ENCODE results near the gene NACC2. TPM values are rescaled to one million over a fixed set of nuclear protein-coding genes. Genes with fewer than 3 reads are reported as not detected.

Gene NACC2
- total and polyA plus RNA-seq, 9 of the 15 experiments (the other 6 are each of a cell fraction or from before 2014, with no cell fraction given): 0.70 to 25.1 (median 5.6) TPM

DNA sequence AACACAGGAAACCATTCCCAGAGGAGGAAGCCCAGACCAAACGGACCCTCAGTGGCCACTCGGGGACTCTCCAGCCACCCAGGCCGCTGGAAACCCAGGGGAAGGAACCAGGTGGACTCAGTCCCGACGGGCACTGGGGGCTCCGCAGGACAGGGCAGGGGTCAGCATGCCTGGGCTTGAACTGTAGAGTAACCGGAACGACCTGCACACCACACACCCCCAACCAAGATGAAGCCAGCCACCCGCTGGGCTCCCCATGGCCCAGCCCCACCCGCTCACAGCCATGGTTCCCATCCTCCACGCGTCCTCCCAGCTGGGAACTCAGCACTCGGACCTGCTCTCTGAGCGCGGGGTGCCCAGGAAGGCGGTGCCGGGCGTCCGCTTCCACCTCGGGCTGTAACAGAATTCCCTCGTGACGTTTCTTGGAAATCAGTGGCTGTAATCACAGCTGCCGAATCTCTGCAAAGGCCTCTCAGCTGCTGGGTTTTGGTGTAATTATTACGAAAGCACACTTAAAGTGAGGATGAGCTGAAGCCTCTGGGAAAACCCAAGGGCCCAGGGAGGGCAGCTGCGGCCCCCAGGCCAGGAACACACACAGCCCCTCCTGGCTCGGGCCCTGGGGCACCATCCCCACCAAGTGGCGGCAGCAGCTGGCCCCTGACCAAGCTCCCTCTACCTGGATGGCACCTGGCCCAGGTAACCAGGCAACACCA is 13.8 kb downstream of the NACC2 start:
- TF ChIP-seq FOXJ2 (tag; IDR thresholded peaks at IDR 0.05) (no peak), MTA1 (IDR thresholded peaks at IDR 0.05; ENCODE audit: borderline replicate concordance) (no peak), HDAC1 (IDR thresholded peaks at IDR 0.05) (0 out of 4 replicates have a peak, but pooled peaks of 1 of the 2 experiments have one; percentile 25), RCOR1 (IDR thresholded peaks at IDR 0.05; ENCODE audit: borderline replicate concordance in 1 of 2, low read depth in 2 of 2, low read length in 2 of 2) (peak; percentile 17 to 30; a peak in 1 of 4 replicates), TRIM24 (IDR thresholded peaks at IDR 0.05) (no peak), KDM1A (IDR thresholded peaks at IDR 0.05) (peak; percentile 79 to 84), ZNF384 (IDR thresholded peaks at IDR 0.05; ENCODE audit: low read depth, low read length) (no peak), DDX20 (tag; IDR thresholded peaks at IDR 0.05; ENCODE audit: low read depth) (no peak), POLR2G (IDR thresholded peaks at IDR 0.05; ENCODE audit: low read depth, low read length) (peak; percentile 25; the same call in 1 of the 2 replicates), CEBPB (tag; IDR thresholded peaks at IDR 0.05) (0 out of 2 replicates have a peak, but pooled peaks have one; percentile 7)
- TF ChIP-seq, protein P1, sequence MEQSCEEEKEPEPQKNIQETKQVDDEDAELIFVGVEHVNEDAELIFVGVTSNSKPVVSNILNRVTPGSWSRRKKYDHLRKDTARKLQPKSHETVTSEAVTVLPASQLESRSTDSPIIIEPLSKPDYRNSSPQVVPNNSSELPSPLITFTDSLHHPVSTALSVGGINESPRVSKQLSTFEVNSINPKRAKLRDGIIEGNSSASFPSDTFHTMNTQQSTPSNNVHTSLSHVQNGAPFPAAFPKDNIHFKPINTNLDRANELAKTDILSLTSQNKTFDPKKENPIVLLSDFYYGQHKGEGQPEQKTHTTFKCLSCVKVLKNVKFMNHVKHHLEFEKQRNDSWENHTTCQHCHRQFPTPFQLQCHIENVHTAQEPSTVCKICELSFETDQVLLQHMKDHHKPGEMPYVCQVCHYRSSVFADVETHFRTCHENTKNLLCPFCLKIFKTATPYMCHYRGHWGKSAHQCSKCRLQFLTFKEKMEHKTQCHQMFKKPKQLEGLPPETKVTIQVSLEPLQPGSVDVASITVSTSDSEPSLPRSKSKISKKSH (CRISPR knock-in tag; IDR thresholded peaks at IDR 0.05): no peak
- intact Hi-C loops (cut with micrococcal nuclease): no loop called here
- no peak overlapping the region for H3K27ac ChIP-seq (ENCODE audit: extremely low read depth, low read depth, low read length)

More for the DNA sequence above, 13.8 kb downstream of the NACC2 start:
- Histone ChIP-seq H3K36me3 (ENCODE audit: control insufficient read depth, insufficient read depth, low read length) (peaks cover 56% of the 10 kb centered on the region; the same call in 2 of the 3 replicates), H3K4me1 (replicated peaks in 1 of 2; ENCODE audit: control insufficient read depth in 2 of 2, insufficient read depth in 2 of 2, low read length in 2 of 2) (peaks cover 0 to 74% of the 10 kb centered on the region in 2 experiments; a peak in 2 of 5 replicates), H3K4me2 (ENCODE audit: insufficient read depth, low read length) (no peak overlapping the region), H3K9ac (ENCODE audit: insufficient read depth in 1 of 2, low read depth in 2 of 2, low read length in 2 of 2) (peak overlapping the region in 1 of 2 experiments; percentile 17; a peak in 1 of 4 replicates), H3K79me2 (ENCODE audit: control insufficient read depth, insufficient read depth, low read length) (peaks cover 92% of the 10 kb centered on the region), H3K4me3 (no peak overlapping the region), H3K9me1 (ENCODE audit: control insufficient read depth, insufficient read depth, low read length) (peaks cover 5% of the 10 kb centered on the region), H3K27me3 (ENCODE audit: control insufficient read depth in 2 of 2, insufficient read depth in 2 of 2, low read length in 2 of 2) (no peaks in the 10 kb centered on the region), H2AFZ (ENCODE audit: low read depth, low read length) (no peak overlapping the region), H4K20me1 (replicated peaks; ENCODE audit: control insufficient read depth, insufficient read depth, low read length) (peaks cover 36% of the 10 kb centered on the region), H3K9me3 (replicated peaks; ENCODE audit: control insufficient read depth, insufficient read depth, low read depth, low read length) (no peaks in the 10 kb centered on the region)
- no peak for ATAC-seq
- no TSS peak for BruUV-seq (replicated peaks)
- DNase-seq (ENCODE audit: extremely low read depth in 1 of 4, low spot score in 3 of 4): no peak
- WGBS (ENCODE audit: insufficient coverage, low coverage, missing lambda C conversion rate): 88% methylated on average over 15 of the region's 27 CpGs
- ChIA-PET CTCF (ENCODE audit: low intra/inter-chr PET ratio) (interaction anchor here (0.6 kb wide), 1 partner anchor 214 kb away, joined by 5 read pairs; no protein-coding TSS in a partner anchor), POLR2A (interaction anchor here (0.9 to 1.0 kb wide), 3 partner anchors 10 to 90 kb away, joined by 3 read pairs; no protein-coding TSS in a partner anchor)
- in situ Hi-C loops (cut with MboI): no loop called here
- no peak for FAIRE-seq

All from K562 (cell line).